ENCODE results near the gene PLVAP. TPM values are rescaled to one million over a fixed set of nuclear protein-coding genes. Genes with fewer than 3 reads are reported as not detected.

Gene PLVAP
- total RNA-seq, 2 experiments from 2014 or later: not detected

DNA sequence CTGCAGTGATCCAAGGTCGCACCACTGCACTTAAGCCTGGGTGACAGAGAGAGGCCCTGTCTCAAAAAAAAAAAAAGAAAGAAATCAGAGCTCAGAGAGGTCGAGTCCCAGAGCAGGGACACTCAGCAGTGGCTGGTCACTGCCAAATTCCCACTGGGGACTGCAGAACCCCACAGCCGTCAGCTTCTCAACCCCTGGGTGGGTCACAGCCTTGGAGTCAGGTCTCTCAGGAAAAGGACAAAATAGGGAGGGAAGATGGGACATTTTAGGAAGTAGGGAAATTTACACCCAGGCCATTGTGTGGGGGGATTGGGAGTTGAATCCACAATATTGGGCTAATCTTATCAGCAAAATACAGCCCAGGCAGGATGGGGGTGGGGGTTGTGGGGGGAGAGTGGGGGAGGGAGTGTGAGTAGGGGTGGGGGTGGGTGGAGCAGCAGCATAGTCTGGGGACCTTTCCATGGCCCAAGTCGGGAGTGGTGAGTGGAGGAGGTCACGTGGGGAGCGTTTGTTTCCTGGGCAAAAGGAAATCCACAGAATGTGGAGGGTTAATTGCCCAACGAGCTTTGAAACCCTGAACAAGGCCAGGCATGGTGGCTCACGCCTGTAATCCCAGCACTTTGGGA, 21.9 kb upstream of the PLVAP start:
- no peak overlapping the region for H3K4me3 Mint-ChIP-seq
- H3K27me3 Mint-ChIP-seq: no peaks in the 10 kb centered on the region
- H3K27ac Mint-ChIP-seq: no peak overlapping the region
- no peak for ATAC-seq
- peaks cover 17% of the 10 kb centered on the region for H3K4me1 Mint-ChIP-seq
- H3K9me3 Mint-ChIP-seq (ENCODE audit: low read depth): no peaks in the 10 kb centered on the region
- CTCF ChIA-PET: interaction anchor here (0.6 to 1.4 kb wide), 5 partner anchors 8 to 442 kb away, joined by 3 to 4 read pairs (median 3); no protein-coding TSS in a partner anchor
- peaks cover 7% of the 10 kb centered on the region for H3K36me3 Mint-ChIP-seq (ENCODE audit: low read depth)
- intact Hi-C loops (cut with DNase I, micrococcal nuclease): no loop called here
- no peak for DNase-seq
- POLR2A ChIA-PET: interaction anchor here (0.9 kb wide), 1 partner anchor 16 kb away, joined by 4 read pairs; no protein-coding TSS in a partner anchor

DNA sequence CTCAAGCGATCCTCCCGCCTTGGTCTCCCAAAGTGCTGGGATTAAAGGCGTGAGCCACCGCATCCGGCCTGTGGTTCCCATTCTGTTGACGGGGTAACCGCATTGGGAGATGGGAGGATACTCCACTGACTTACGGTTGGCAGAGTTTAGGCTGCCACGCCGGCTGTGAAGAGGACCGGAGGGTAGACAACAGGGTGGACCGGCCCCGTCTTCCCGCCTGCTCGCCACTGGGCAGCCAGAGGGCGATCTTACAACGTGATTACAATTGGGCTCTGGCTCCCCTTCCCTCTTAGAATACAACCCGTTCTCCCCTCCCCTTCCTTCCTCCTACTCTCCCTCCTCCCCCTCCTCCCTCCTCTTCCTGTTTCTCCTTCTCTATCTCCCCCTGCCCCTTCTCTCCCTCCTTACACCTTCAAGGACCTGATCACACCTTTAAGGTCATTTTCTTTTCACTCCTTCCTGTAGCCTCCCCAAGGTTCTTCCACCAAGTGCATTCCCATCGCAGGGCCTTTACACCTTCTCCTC, 17.8 kb upstream of the PLVAP start:
- no peak overlapping the region for H3K27ac Mint-ChIP-seq
- ATAC-seq: peak; percentile 14
- H3K9me3 Mint-ChIP-seq (ENCODE audit: low read depth): no peaks in the 10 kb centered on the region
- peaks cover 24% of the 10 kb centered on the region for H3K4me1 Mint-ChIP-seq
- intact Hi-C loops (cut with DNase I, micrococcal nuclease): loop anchor here (1.0 to 5.0 kb wide), 3 partner anchors 71 to 318 kb away; partner anchors contain the start of genes HAUS8 (in 1 of the 2) and MYO9B (in 1 of the 2)
- no peaks in the 10 kb centered on the region for H3K36me3 Mint-ChIP-seq (ENCODE audit: low read depth)
- peak; percentile 64 for DNase-seq
- H3K4me3 Mint-ChIP-seq: no peak overlapping the region
- CTCF ChIA-PET: interaction anchor here (0.9 to 1.3 kb wide), 2 partner anchors 9 to 77 kb away, joined by 3 read pairs; no protein-coding TSS in a partner anchor
- peaks cover 2% of the 10 kb centered on the region for H3K27me3 Mint-ChIP-seq
- POLR2A ChIA-PET: no interaction called here

DNA sequence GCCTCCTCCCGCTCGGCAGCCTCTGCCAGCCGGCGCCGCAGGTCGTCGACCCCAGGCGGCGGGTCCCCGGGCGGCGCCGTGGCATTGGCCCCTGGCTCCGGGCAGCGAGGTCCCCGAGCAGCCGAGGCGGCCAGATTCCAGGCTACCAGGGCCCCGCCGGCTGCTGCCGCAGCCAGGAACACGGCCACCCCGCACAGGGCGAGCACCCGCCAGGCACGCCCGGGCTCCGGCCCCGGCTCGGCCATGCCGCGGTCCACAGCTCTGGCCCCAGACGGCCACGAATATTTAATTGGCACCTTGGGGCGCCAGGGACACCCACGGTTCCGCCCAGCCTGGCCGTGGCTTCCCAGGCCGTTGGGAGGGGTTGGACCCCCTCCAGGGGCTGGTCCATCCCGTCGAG, 16.8 kb upstream of the PLVAP start, which contains the start of gene CCDC194:
Gene CCDC194, minus strand, starts transcription at position 283 of the 400 bp plus-strand sequence. Its CDS starts 38 bp downstream, at position 245.
- ChIA-PET CTCF (interaction anchor here (0.8 to 1.1 kb wide), 3 partner anchors 61 to 88 kb away, joined by 3 read pairs; partner anchors contain the start of gene MRPL34), POLR2A (no interaction called here)
- Mint-ChIP-seq H3K9me3 (ENCODE audit: low read depth) (no peaks in the 10 kb centered on the region), H3K36me3 (ENCODE audit: low read depth) (no peaks in the 10 kb centered on the region), H3K27ac (no peak within 1 kb of the TSS), H3K27me3 (peaks cover 4% of the 10 kb centered on the region), H3K4me3 (no peak within 1 kb of the TSS), H3K4me1 (peaks cover 24% of the 10 kb centered on the region)
- DNase-seq: no peak
- no peak for ATAC-seq
- intact Hi-C loops (cut with DNase I, micrococcal nuclease): loop anchor here (5.0 kb wide), 2 partner anchors 73 to 317 kb away; partner anchors contain the start of genes HAUS8 (in 1 of the 2) and MYO9B (in 1 of the 2)

- POLR2A ChIA-PET: no interaction called here
- DNase-seq: no peak
- CTCF ChIA-PET: interaction anchor here (0.6 to 1.1 kb wide), 3 partner anchors 60 to 150 kb away, joined by 3 read pairs; partner anchors contain the start of gene MRPL34
- ATAC-seq: no peak
- Mint-ChIP-seq H3K4me3 (no peak overlapping the region), H3K27ac (no peak overlapping the region), H3K9me3 (ENCODE audit: low read depth) (no peaks in the 10 kb centered on the region), H3K27me3 (peaks cover 4% of the 10 kb centered on the region), H3K4me1 (peaks cover 24% of the 10 kb centered on the region), H3K36me3 (ENCODE audit: low read depth) (no peaks in the 10 kb centered on the region)
- intact Hi-C loops (cut with DNase I, micrococcal nuclease): loop anchor here (5.0 kb wide), 2 partner anchors 74 to 316 kb away; partner anchors contain the start of genes HAUS8 (in 1 of the 2) and MYO9B (in 1 of the 2)
Measured at GRCh38 chr19:17393002-17393401, 15.9 kb upstream of the PLVAP start.

DNA sequence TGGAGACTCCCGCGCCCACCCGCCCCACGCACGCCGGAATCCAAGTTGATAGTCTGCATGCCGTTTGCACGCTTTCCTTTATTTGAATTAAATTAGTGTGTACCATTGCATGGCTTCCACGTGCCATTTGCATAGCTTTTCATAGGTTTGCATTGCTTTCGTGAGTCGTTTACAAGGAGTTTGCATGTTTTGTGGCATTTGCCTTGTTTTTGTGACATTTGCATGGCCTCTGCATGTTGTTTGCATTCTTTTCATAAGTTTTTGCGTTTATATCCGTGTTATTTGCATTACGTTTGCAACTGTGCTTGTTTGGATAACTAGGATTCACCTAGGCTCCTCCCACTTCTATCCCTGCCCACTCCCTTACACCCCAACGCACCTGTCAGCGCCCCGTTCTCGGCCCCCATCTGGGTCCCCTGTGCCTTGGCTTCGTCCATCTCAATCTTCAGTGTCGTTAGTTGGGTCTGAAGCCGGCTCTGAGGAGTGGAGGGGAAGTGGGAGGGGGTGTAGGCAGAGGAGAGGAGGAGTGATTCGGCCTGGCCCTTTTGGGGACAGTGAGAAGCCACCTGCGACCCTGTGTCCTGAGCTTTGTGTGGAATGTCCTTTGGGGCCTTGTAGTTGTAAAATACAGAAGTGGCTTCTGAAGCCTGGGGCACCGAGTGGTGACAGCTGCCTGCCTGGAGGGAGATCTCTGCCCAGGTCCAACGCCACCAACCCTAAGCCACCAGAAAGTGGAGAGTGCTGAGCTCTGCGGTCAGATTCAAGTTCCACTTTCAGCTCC, 14.4 kb upstream of the PLVAP start:
- DNase-seq (no peak), ATAC-seq (peak; percentile 6)
- intact Hi-C loops (cut with DNase I, micrococcal nuclease): loop anchor here (1.0 to 5.0 kb wide), 13 partner anchors 12 to 314 kb away; partner anchors contain the start of genes BABAM1 (in 1 of the 2), BST2 (in 1 of the 2), COLGALT1 (in 1 of the 2) and DDA1 (in 1 of the 2)
- POLR2A ChIA-PET: interaction anchor here (0.6 kb wide), 1 partner anchor 354 kb away, joined by 3 read pairs; no protein-coding TSS in a partner anchor
- no peaks in the 10 kb centered on the region for H3K36me3 Mint-ChIP-seq (ENCODE audit: low read depth)
- no peak overlapping the region for H3K27ac Mint-ChIP-seq
- H3K4me3 Mint-ChIP-seq: peak overlapping the region; percentile 83
- H3K27me3 Mint-ChIP-seq: peaks cover 4% of the 10 kb centered on the region
- H3K4me1 Mint-ChIP-seq: peaks cover 24% of the 10 kb centered on the region
- CTCF ChIA-PET: interaction anchor here (0.6 to 1.3 kb wide), 5 partner anchors 9 to 186 kb away, joined by 3 to 5 read pairs (median 4); no protein-coding TSS in a partner anchor
- no peaks in the 10 kb centered on the region for H3K9me3 Mint-ChIP-seq (ENCODE audit: low read depth)

- POLR2A ChIA-PET: interaction anchor here (0.6 kb wide), 1 partner anchor 355 kb away, joined by 3 read pairs; no protein-coding TSS in a partner anchor
- H3K27ac Mint-ChIP-seq: peak overlapping the region; percentile 33
Measured at GRCh38 chr19:17390665-17391370, 13.7 kb upstream of the PLVAP start.

GRCh38 chr19:17389957-17390664, 13.0 kb upstream of the PLVAP start:
- no peak overlapping the region for H3K27ac Mint-ChIP-seq
- no peaks in the 10 kb centered on the region for H3K9me3 Mint-ChIP-seq (ENCODE audit: low read depth)
- H3K4me3 Mint-ChIP-seq: peak overlapping the region; percentile 83
- DNase-seq (no peak), ATAC-seq (no peak)
- peaks cover 4% of the 10 kb centered on the region for H3K27me3 Mint-ChIP-seq
- ChIA-PET POLR2A (no interaction called here), CTCF (interaction anchor here (0.6 to 2.3 kb wide), 19 partner anchors 9 to 129 kb away, joined by 3 to 13 read pairs (median 5); partner anchors contain the start of genes BABAM1, BST2, DDA1 and MRPL34)
- intact Hi-C loops (cut with DNase I, micrococcal nuclease): loop anchor here (2.0 to 5.0 kb wide), 6 partner anchors 15 to 313 kb away; partner anchors contain the start of genes BST2 (in 1 of the 2), DDA1 (in 1 of the 2), GTPBP3 (in 1 of the 2) and HAUS8 (in 1 of the 2)
- no peaks in the 10 kb centered on the region for H3K36me3 Mint-ChIP-seq (ENCODE audit: low read depth)
- peaks cover 19% of the 10 kb centered on the region for H3K4me1 Mint-ChIP-seq

More at GRCh38 chr19:17390665-17391370, 13.7 kb upstream of the PLVAP start:
- Mint-ChIP-seq H3K4me3 (peak overlapping the region; percentile 83), H3K9me3 (ENCODE audit: low read depth) (no peaks in the 10 kb centered on the region), H3K27me3 (peaks cover 4% of the 10 kb centered on the region), H3K4me1 (peaks cover 24% of the 10 kb centered on the region), H3K36me3 (ENCODE audit: low read depth) (no peaks in the 10 kb centered on the region)
- ATAC-seq (peak; percentile 98), DNase-seq (peak; percentile 97)
- CTCF ChIA-PET: interaction anchor here (0.6 to 2.1 kb wide), 7 partner anchors 8 to 98 kb away, joined by 3 to 8 read pairs (median 5); partner anchors contain the start of genes BST2, MRPL34 and MVB12A
- intact Hi-C loops (cut with DNase I, micrococcal nuclease): loop anchor here (1.0 to 5.0 kb wide), 13 partner anchors 12 to 314 kb away; partner anchors contain the start of genes BABAM1 (in 1 of the 2), BST2 (in 1 of the 2), COLGALT1 (in 1 of the 2) and DDA1 (in 1 of the 2)

- Mint-ChIP-seq H3K27me3 (peaks cover 4% of the 10 kb centered on the region), H3K4me3 (no peak overlapping the region), H3K4me1 (peaks cover 13% of the 10 kb centered on the region), H3K9me3 (ENCODE audit: low read depth) (no peaks in the 10 kb centered on the region), H3K27ac (no peak overlapping the region), H3K36me3 (ENCODE audit: low read depth) (no peaks in the 10 kb centered on the region)
- ChIA-PET POLR2A (no interaction called here), CTCF (interaction anchor here (0.6 to 2.3 kb wide), 16 partner anchors 8 to 442 kb away, joined by 3 to 13 read pairs (median 5); partner anchors contain the start of genes BABAM1, BST2, DDA1 and MRPL34)
- intact Hi-C loops (cut with DNase I, micrococcal nuclease): no loop called here
- DNase-seq: no peak
- ATAC-seq: no peak
Measured at GRCh38 chr19:17389288-17389687, 12.1 kb upstream of the PLVAP start.

DNA sequence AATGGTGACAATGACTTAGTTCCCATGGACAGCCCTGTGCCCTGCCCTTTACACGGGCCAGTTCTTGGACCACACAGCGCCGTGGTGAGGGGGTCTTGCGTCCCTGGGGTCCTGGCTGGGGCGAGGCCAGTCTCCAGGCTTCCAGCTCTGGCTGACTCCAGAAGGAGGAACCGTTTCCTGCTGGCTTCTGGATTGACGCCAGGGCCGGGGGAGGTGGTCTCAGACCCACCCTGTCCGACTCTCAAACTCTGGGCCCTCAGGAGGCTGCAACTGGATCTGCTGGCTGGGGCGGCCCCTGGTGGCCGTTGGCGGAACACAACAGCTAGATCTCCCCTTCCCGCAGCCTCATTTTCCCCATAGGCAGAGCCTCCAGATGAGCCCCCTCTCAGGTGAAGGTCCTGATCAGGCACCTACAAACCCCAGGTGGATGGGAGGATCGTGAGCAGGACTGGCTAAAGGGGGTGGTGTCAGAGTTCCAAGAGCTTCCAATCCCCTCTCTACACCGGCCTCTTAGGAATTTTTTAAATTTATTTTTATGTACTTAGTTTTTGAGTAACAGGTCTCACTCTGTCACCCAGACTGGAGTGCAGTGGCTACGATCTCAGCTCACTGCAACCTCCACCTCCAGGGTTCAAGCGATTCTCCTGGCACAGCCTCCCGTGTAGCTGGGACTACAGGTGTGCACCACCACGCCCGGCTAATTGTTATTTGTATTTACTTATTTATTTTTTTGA, 8.9 kb upstream of the PLVAP start:
- Mint-ChIP-seq H3K36me3 (ENCODE audit: low read depth) (no peaks in the 10 kb centered on the region), H3K9me3 (ENCODE audit: low read depth) (no peaks in the 10 kb centered on the region), H3K4me1 (peaks cover 12% of the 10 kb centered on the region), H3K4me3 (no peak overlapping the region), H3K27me3 (peaks cover 4% of the 10 kb centered on the region), H3K27ac (no peak overlapping the region)
- peak; percentile 82 for DNase-seq
- intact Hi-C loops (cut with DNase I, micrococcal nuclease): loop anchor here (1.0 kb wide), 2 partner anchors 40 to 94 kb away; no protein-coding TSS in a partner anchor
- POLR2A ChIA-PET: no interaction called here
- ATAC-seq: peak; percentile 31
- CTCF ChIA-PET: interaction anchor here (0.6 to 1.9 kb wide), 23 partner anchors 9 to 552 kb away, joined by 3 to 8 read pairs (median 3); partner anchors contain the start of genes ABHD8, BST2, DDA1 and MRPL34

Measured in activated CD4-positive, alpha-beta T cell treated with anti-CD3 and anti-CD28 coated beads for 36 hours (primary cell).